HG03442 (cell line): ENCODE data around the gene CPA4.
"Not testable (repeated sequence)": the region's sequence is repeated elsewhere in the genome, so short reads cannot be mapped to it uniquely, and the experiment has no call there.

Source experiments
- ATAC-seq: cut with Tn5 transposase; IDR thresholded peaks from one replicate; pipeline ENCODE4 v1.9.1; 2021; ENCODE audit warnings: mild to moderate bottlenecking, moderate library complexity; ENCODE audit not compliant: unreplicated experiment

The CPA4 gene

DNA sequence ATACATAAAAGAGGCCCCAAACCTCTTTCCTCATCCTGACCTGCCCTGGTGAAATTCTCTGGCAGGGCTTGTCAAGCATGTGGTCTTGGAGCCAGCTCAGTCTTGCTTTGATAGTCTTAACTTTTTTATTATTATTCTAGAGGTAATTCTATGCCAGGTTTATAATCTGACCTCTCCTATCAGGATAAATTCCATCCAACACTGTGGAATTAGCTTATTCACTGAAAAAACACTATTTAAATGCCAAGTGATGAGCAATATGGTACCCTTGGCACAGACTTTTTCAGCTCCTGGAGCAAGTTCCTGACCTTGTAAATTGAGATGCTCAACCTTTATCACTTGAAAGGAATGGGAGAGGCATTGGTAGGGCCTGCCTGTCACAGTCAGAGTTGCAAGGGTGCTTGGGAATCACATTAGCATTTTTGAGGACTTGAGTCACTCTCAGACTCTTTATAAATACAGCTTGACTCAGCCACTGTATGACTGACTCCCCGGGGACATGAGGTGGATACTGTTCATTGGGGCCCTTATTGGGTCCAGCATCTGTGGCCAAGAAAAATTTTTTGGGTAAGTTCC, at the start of gene CPA4:
Gene CPA4 (plus strand): TSS at position 480 of the 576 bp plus-strand sequence. CDS start 20 bp downstream, at position 500.
- ATAC-seq = no peak

DNA sequence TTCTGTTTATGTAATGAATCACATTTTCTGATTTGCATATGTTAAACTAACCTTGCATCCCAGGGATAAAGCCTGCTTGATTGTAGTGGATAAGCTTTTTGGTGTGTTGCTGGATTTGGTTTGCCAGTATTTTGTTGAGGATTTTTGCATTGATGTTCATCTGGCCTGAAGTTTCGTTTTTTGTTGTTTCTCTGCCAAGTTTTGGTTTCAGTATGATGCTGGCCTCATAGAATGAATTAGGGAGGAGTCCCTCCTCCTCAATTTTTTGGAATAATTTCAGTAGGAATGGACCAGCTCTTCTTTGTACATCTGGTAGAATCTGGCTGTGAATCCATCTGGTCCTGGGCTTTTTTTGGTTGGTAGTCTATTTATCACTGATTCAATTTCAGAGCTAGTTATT, 49.5 kb upstream of the CPA4 start:
- ATAC-seq = not testable (repeated sequence)

DNA sequence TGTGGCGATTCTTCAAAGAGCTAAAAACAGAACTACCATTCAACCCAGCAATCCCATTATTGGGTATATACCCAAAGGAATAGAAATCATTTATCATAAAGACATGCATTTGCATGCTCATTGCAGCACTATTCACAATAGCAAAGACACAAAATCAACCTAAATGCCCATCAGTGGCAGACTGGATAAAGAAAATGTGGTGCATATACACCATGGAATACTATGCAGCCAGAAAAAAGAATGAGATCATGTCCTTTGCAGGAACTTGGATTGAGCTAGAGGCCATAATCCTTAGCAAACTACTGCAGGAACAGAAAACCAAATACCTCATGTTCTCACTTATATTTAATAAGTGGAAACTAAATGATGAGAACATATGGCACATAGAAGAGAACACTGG, 46.5 kb upstream of the CPA4 start:
- ATAC-seq = not testable (repeated sequence)

DNA sequence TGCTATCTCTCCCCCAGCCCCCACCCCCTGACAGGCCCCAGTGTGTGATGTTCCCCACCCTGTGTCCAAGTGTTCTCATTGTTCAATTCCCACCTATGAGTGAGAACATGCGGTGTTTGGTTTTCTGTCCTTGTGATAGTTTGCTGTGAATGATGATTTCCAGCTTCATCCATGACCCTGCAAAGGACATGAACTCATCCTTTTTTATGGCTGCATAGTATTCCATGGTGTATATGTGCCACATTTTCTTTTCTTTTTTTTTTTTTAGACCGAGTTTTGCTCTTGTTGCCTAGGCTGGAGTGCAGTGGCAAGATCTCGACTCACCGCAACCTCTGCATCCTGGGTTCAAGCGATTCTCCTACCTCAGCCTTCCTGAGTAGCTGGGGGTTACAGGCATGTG, 44.1 kb upstream of the CPA4 start:
- not testable (repeated sequence) for ATAC-seq

- not testable (repeated sequence) for ATAC-seq
Observed at GRCh38 chr7:130249626-130250025, 43.3 kb upstream of the CPA4 start.

DNA sequence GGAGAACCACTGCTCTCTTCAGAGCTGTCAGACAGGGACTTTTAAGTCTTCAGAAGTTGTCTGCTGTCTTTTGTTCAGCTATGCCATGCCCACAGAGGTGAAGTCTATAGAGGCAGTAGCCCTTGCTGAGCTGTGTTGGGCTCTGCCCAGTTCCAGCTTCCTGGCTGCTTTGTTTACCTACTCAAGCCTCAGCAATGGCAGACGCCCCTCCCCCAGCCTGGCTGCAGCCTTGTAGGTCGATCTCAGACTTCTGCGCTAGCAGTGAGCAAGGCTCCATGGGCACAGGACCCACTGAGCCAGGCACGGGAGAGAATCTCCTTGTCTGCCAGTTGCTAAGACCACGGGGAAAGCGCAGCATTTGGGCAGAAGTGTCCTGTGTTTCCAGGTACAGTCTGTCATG, 38.4 kb upstream of the CPA4 start:
- ATAC-seq = no peak

DNA sequence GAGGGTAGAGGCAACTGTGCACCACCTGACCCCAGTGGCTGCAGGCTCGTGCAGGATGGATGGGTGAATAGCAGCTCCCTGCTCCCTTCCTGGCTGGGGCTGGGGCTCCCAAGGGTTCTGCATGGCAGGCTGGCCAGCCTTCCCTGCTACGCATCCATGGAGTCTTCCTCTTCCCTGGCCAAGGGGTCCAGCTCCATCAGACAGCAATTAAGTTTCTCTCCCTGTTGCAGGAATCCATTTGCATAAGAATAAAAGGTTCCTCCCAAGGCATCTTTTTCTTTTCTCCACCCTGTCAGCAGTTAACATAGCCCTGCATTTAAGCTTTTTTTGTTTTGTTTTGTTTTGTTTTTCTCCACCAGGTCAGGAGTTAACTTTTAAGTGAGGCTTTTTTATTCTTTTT, 36.3 kb upstream of the CPA4 start:
- no peak for ATAC-seq

DNA sequence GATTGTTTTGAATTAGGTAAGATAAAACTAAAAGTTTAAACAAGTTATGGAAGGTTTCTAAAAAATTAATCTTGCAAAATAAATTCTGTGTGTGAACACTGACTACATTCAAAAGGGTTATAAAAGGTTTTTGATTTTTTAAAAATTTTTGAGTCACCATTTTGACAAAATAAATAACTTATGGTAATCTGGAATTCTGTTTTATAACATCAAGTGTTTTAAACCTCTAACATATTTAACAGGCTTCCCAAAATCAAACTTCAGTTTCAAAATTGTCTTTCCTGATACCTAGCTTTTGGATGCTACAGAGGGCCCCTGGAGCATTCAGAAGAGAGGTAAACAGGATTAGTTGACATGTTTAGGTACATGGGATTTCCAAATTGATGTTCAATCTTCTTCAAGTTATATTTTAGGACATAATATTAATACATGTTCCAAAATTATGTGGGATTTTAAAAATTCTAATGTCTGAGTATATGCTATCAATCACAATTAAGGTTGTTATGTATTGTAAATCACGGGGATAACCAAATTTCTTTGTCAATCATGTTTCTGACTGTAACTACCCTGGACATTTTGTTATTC, 34.4 kb upstream of the CPA4 start:
- ATAC-seq = no peak

GRCh38 chr7:130262448-130262847, 30.5 kb upstream of the CPA4 start:
- no peak for ATAC-seq

GRCh38 chr7:130263130-130263529, 29.8 kb upstream of the CPA4 start:
- ATAC-seq = no peak

DNA sequence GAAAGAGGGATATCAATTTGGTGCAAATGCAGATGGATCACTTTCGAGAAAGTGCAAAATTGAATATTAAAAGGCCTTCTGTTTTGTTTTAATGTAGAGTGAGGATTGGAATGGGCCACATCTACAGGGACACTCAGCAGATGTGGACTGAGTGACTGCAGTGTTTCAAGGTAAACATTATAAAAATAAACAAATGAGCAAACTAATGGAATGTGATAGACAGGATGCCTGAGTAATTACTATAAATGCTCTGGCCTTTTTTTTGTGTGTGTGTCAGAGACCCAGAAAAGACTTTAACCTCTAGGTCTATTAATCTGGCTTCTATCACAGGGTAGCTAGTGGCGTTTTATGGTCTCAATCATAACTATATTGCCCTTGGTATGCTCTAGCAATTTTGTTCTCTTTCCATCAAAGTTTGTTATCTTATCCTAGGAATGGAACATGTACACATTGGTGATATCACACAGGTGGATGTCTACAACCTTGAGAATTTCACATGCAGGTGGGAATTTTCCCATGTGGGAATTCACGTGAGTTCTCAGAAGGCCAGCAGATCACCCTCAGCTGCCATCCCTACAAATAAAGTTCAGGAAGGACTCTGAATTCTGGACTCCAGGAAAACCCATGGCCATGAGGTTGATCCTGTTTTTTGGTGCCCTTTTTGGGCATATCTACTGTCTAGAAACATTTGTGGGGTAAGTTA, 26.6 kb upstream of the CPA4 start, which contains the start of gene CPA2:
Gene CPA2 (plus strand): TSS at position 606 of the 703 bp plus-strand sequence. CDS start 19 bp downstream, at position 625.
- no peak for ATAC-seq

- no peak for ATAC-seq
Observed at GRCh38 chr7:130266961-130267321, 26.0 kb upstream of the CPA4 start.

- no peak for ATAC-seq
Observed at GRCh38 chr7:130268463-130269317, 24.3 kb upstream of the CPA4 start.

DNA sequence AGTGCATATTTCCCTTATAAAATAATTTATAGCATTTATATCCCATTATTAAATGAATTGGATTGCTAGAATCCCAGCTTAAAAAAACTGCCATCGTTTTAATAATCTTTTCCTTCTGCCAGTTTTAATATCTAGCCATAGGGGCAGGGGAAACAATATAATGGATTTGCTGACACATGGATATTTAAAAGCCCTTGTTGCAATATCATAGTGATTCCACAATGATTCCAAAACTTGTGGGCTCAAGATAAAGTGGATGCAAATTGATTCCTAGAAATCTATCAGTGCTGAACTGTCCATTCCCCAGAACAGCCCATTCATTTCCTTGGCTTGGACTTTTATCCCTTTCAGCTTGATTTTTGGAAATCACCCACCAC, 23.7 kb upstream of the CPA4 start:
- ATAC-seq = no peak

DNA sequence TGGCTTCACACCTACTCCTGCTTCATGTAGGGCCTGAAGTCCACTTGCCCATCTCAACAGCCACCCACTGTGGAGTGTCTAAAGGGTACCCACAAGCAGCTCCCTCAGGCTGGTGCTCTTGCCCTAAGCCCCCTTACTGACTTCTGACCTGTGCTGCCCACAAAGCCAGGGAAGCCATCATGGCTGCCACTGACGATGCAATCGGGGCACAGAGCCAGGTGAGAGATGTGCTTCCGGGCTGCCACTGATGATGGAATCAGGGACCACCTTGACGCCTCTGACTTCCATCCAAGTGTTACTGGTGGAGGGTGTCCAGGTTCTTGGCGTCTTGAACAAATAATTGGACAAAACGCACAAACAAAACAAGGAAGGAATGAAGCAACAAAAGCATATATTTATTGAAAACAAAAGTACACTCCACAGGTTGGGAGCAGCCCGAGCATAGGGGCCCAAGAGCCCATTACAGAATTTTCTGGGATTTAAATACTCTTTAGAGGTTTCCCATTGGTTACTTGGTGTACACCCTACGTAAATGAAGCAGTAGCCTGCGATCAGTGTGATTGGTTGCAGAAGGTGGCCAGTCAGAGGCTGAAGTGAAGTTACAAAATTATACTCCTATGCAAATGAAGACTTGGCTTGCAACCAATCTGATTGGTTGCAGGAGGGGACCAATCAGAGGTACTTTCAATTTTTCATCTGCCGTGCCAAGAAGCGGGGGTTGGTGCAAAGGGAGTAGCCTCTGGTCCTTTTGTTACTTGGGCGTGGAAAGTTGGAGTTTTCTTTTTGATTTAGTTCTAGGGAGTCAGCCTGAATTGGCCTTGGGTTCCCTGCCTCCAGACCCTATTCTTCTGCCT, 21.8 kb upstream of the CPA4 start:
- no peak for ATAC-seq

DNA sequence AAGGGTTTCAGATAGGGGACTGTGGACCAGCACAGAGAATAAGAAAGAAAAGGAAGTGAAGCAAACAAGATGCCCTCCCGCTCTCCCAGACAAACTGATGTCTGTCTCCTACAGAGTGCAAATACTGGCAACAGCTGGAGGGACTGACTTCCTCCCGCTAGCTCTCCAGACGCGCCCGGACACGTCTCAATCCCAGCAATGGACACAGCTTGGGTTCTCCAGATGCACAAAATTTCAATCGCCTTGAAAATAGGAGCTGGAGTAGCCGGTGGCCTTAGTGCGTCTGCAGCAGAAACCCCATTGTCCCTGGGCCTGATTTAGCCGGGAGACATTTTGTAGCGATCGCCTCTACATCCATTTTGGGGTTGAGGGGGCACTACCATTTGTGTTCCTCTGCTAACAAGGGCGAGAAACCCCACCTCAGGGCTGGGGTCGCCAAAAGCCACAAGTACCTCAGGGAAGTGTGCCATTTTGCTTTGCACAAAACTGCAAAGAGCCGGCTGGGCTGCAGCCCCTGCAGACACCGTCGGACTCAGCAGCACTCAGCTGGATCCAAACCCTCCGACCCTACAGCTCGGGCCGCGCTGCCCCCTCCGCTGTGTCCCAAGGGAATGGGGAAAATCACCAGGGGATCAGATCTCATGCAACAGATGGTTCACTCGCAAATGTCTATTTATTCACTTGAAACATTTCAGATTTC, 20.4 kb upstream of the CPA4 start:
- ATAC-seq = no peak

DNA sequence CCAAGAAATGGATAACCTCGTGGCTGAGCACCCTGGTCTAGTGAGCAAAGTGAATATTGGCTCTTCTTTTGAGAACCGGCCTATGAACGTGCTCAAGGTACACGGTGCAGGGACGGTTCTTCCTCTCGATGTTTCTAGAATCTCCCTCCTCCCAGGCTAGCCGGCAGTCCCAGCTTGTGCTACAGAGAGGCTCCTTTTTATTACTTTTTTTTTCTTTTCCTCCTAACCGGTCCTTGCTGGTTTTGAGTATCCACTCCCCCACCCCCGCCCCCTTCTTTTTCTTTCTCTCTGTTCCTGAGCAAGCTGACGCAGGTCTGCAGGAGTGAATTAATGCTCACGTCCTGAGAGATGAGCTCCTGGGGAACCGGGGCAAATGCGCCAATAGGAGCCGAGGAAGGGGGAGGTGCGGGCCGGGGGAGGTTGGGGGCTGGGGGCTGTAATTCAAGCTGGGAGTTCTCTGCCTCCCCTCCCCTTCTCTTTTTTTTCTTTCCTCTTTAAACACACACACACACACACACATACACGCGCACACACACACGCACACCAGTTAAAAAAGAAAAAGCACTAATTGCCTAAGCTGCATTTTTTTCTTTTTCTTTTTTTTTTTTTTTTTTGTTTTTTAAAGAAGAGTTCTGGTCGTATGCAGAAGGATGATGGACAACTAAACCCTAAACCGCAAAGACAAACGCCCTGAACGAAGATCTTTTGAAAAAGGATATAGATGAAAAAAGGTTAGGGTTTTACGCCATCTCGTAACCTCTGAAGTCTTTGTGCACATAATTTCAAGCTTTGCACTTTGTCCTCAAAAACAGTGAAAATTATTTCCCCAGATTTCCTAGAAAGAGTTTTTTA, 19.7 kb upstream of the CPA4 start:
- ATAC-seq = no peak

- no peak for ATAC-seq
Observed at GRCh38 chr7:130273933-130274255, 19.1 kb upstream of the CPA4 start.

- no peak for ATAC-seq
Observed at GRCh38 chr7:130274296-130274695, 18.7 kb upstream of the CPA4 start.
